Uterus (tissue), 4 donors: ENCODE results near the gene NWD2. TPM values are rescaled to one million over a fixed set of nuclear protein-coding genes. Genes with fewer than 3 reads are reported as not detected.

ENCODE experiments used
- DNase-seq, 2 donors: peaks; one replicate each; pipeline ENCODE4 v3.0.0-alpha.2; 2019 to 2020
- H3K27ac ChIP-seq, 2 donors: fragments of 200-600 bp; sonication (generic); 1 replicate in 1 of 2; 2 replicates in 1 of 2; pipeline ENCODE4 v1.5.1; 2016 to 2018
- H3K27me3 ChIP-seq, 2 donors: fragments of 200-600 bp; sonication (generic); one replicate each; pipeline ENCODE4 v1.5.1; 2018 to 2019; ENCODE audit warnings: control low read depth in 1 of 2
- H3K36me3 ChIP-seq, 2 donors: fragments of 200-600 bp; sonication (generic); one replicate each; pipeline ENCODE4 v1.5.1; 2019; ENCODE audit warnings: control low read depth in 1 of 2
- H3K4me1 ChIP-seq, 2 donors: fragments of 200-600 bp; sonication (generic); one replicate each; pipeline ENCODE4 v1.5.1; 2018 to 2019; ENCODE audit warnings: control low read depth in 1 of 2
- H3K4me3 ChIP-seq, 2 donors: fragments of 200-600 bp; sonication (generic); 1 replicate in 1 of 2; 2 replicates in 1 of 2; pipeline ENCODE4 v1.5.1; 2018 to 2019; ENCODE audit warnings: mild to moderate bottlenecking in 1 of 2
- H3K9me3 ChIP-seq, 2 donors: fragments of 200-600 bp; sonication (generic); one replicate each; pipeline ENCODE4 v1.5.1; 2019; ENCODE audit warnings: control low read depth in 1 of 2
- POLR2A ChIP-seq, 2 donors: fragments of 450-650 bp; IDR thresholded peaks; one replicate each; pipeline ENCODE4 v1.6.1; 2016; ENCODE audit warnings: antibody characterized with exemption in 2 of 2, mild to moderate bottlenecking in 1 of 2, moderate library complexity in 1 of 2
- intact Hi-C: fragments of 100-400 bp; cut with DNase I; formaldehyde crosslinking; loops from one replicate; pipeline ENCODE4 v1.15.1; 2023; ENCODE audit warnings: low total_unique reads
- total RNA-seq, 4 donors: library from RNA; depleted of rRNA in 3 of 4; stranded (reverse); fragments of >200 nt in 3 of 4; gene quantifications; one replicate each; pipeline versions ENCODE4 v1.1.0 to v1.2.4, GENCODE V29; 2014 to 2023
- TF ChIP-seq, protein P1 (sequence below), 4 experiments: fragments of 200-600 bp in 2 of 4; fragments of 450-650 bp in 2 of 4; sonication (generic) in 2 of 4; IDR thresholded peaks; one replicate each; pipeline ENCODE4 v1.5.1; 2016 to 2019; ENCODE audit warnings: antibody characterized with exemption in 4 of 4, mild to moderate bottlenecking in 2 of 4, moderate library complexity in 1 of 4
- donor health status: DM: yes; HTN: yes; CAD: no.

NWD2 gene
- total RNA-seq, 4 donors from 2014 or later = 0.14 TPM; not detected in 3

DNA sequence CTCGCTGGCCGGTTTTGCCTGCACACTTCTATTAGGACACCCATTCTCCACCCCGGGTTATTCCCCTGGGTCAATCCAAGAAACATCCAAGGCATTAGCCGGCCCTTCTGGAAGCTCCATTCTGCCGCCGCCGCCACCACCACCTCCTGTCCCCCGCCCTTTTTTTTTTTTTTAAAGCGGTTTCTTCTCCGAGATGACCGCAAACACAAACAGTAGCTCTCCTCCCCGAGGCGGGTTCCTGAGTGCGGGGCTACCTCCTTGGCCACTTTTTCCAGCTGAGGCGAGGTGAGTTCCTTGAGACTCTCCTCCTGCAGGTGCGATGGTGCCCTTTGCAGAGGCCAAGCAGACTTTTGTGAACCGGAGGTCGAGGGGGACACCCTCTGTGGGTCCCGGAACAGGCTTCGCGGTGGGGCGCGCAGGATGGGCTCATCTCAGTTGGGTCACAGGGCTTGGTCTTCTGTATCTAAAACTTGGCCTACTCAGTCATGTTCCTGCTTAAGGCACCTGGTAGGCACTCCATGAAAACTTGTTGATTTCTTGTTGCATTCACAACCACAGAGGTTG, 930 bp downstream of the NWD2 start:
- H3K4me3 ChIP-seq = no peak overlapping the region
- no peak overlapping the region for H3K27ac ChIP-seq
- H3K27me3 ChIP-seq = peaks cover 0 to 26% of the 10 kb centered on the region in 2 donors
- TF ChIP-seq POLR2A (IDR thresholded peaks at IDR 0.05) = no peak
- TF ChIP-seq, protein P1, sequence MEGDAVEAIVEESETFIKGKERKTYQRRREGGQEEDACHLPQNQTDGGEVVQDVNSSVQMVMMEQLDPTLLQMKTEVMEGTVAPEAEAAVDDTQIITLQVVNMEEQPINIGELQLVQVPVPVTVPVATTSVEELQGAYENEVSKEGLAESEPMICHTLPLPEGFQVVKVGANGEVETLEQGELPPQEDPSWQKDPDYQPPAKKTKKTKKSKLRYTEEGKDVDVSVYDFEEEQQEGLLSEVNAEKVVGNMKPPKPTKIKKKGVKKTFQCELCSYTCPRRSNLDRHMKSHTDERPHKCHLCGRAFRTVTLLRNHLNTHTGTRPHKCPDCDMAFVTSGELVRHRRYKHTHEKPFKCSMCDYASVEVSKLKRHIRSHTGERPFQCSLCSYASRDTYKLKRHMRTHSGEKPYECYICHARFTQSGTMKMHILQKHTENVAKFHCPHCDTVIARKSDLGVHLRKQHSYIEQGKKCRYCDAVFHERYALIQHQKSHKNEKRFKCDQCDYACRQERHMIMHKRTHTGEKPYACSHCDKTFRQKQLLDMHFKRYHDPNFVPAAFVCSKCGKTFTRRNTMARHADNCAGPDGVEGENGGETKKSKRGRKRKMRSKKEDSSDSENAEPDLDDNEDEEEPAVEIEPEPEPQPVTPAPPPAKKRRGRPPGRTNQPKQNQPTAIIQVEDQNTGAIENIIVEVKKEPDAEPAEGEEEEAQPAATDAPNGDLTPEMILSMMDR (IDR thresholded peaks at IDR 0.05) = no peak
- H3K36me3 ChIP-seq = no peaks in the 10 kb centered on the region
- H3K9me3 ChIP-seq = no peaks in the 10 kb centered on the region
- intact Hi-C loops = no loop called here
- peaks cover 0 to 6% of the 10 kb centered on the region in 2 donors for H3K4me1 ChIP-seq
- no peak for DNase-seq

DNA sequence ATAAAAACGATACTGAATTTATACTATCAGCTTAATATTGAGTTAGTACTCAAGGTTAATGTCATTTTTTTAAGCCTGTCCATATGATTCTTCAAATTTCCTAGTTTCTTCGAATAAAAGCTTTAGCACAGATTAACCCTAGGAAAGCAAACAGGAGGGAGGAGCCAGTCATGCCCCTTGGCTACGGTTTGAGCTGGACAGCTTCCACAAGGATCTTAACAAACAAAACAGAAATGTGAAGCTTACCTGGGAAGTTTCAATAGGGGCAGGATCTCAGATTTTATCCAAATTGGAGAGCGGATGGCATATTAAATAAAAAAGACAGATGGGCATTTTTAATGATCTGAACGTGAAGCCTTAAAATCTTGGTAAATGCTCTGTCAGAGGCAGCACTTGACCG, 2.3 kb downstream of the NWD2 start:
- TF ChIP-seq, protein P1 (IDR thresholded peaks at IDR 0.05) = no peak
- TF ChIP-seq POLR2A (IDR thresholded peaks at IDR 0.05) = no peak
- Histone ChIP-seq H3K36me3 (no peaks in the 10 kb centered on the region), H3K4me3 (no peak overlapping the region), H3K4me1 (peaks cover 0 to 6% of the 10 kb centered on the region in 2 donors), H3K27me3 (peaks cover 0 to 26% of the 10 kb centered on the region in 2 donors), H3K27ac (no peak overlapping the region), H3K9me3 (no peaks in the 10 kb centered on the region)
- intact Hi-C loops = no loop called here
- DNase-seq = no peak

DNA sequence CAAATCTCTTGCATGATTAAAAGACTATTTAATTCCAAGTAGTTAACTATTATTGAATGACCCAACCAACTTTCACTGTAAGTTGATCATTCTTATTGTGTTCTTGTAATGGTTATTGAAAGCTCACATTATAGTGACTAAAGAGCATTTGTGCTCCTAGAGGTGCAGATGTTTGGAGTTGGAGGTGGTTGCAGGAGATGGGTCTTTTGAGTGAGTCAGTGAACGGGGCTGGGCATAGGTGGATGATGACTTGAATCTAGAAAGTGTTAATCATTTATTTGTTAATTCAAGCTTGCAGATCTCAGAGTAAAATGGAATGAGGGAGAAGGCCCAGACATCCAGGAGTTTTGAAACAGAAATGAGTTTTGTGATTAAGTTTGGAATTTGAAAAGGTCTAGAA, 13.7 kb downstream of the NWD2 start:
- H3K27ac ChIP-seq = no peak overlapping the region
- TF ChIP-seq, protein P1 (IDR thresholded peaks at IDR 0.05) = no peak
- no peak for TF ChIP-seq POLR2A (IDR thresholded peaks at IDR 0.05)
- H3K4me3 ChIP-seq = no peak overlapping the region
- intact Hi-C loops = no loop called here
- H3K36me3 ChIP-seq = no peaks in the 10 kb centered on the region
- no peaks in the 10 kb centered on the region for H3K27me3 ChIP-seq
- no peaks in the 10 kb centered on the region for H3K9me3 ChIP-seq
- H3K4me1 ChIP-seq = no peaks in the 10 kb centered on the region
- DNase-seq = no peak

DNA sequence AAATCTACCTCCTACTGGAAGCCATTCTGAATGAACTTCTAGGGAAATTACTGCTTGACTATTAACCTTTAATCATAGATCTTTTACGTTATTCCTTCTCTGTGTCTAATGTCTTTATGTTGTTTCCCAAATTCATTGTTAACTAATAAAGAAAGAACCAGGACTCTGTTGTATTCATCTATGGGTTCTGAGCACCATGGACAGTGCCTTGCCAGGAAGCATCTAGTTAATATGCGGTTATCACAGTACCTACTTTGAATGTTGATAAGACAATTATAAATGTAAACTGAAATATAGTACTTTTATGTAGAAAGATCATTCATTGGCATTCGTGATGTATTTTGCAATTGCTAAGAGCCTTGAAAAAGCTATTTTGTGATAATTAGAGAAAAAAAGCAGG, 23.8 kb downstream of the NWD2 start:
- intact Hi-C loops = no loop called here
- Histone ChIP-seq H3K27me3 (no peaks in the 10 kb centered on the region), H3K4me3 (no peak overlapping the region), H3K4me1 (no peaks in the 10 kb centered on the region), H3K27ac (no peak overlapping the region), H3K9me3 (no peaks in the 10 kb centered on the region), H3K36me3 (no peaks in the 10 kb centered on the region)
- no peak for DNase-seq
- TF ChIP-seq, protein P1 (IDR thresholded peaks at IDR 0.05) = no peak
- no peak for TF ChIP-seq POLR2A (IDR thresholded peaks at IDR 0.05)

DNA sequence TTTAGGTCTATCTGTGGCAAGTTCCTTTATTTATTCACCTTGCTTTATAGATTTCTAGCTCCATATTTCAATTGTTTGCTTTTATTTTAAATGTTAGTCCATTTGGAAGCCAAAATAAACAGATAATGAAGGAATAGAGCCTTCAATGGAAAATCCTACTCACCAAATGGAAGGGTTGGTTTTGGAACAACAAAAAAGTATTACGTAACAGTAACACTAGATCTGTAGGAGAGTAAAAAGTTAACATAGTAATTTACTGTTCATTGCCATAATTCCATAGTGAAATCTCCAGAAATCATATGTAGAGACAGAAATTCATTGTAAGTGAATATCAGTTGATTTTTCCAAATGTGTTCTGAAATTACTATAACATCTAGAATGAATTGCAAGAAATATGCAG, 34.6 kb downstream of the NWD2 start:
- Histone ChIP-seq H3K27me3 (no peaks in the 10 kb centered on the region), H3K27ac (no peak overlapping the region), H3K4me1 (no peaks in the 10 kb centered on the region), H3K36me3 (no peaks in the 10 kb centered on the region), H3K4me3 (no peak overlapping the region), H3K9me3 (no peaks in the 10 kb centered on the region)
- intact Hi-C loops = no loop called here
- DNase-seq = no peak
- no peak for TF ChIP-seq POLR2A (IDR thresholded peaks at IDR 0.05)
- TF ChIP-seq, protein P1 (IDR thresholded peaks at IDR 0.05) = no peak
